Measurements from ENCODE around the gene MDM2.

The MDM2 gene

GRCh38 chr12:68785823-68786222 is 22.2 kb upstream of the MDM2 start:
- Histone ChIP-seq H3K4me1 (ENCODE audit: low read depth, poor library complexity, severe bottlenecking) (no peaks in the 10 kb centered on the region), H3K9ac (no peak overlapping the region), H3K27ac (no peak overlapping the region), H2AFZ (ENCODE audit: low read depth) (no peak overlapping the region), H3K36me3 (ENCODE audit: insufficient read depth) (no peaks in the 10 kb centered on the region), H3K4me3 (IDR thresholded peaks at IDR 0.05; ENCODE audit: insufficient read depth, low read depth, low read length) (no peak overlapping the region), H4K20me1 (ENCODE audit: insufficient read depth) (no peaks in the 10 kb centered on the region), H3K4me2 (no peak overlapping the region), H3K79me2 (ENCODE audit: insufficient read depth, low read depth) (no peaks in the 10 kb centered on the region), H3K27me3 (ENCODE audit: insufficient read depth, low read depth) (no peaks in the 10 kb centered on the region)
- no peak for TF ChIP-seq CTCF (conservative IDR thresholded peaks at IDR 0.05; ENCODE audit: low read depth, low read length)

- no peaks in the 10 kb centered on the region for H3K27me3 ChIP-seq (ENCODE audit: insufficient read depth, low read depth)
- no peak overlapping the region for H3K4me2 ChIP-seq
- H3K4me3 ChIP-seq (IDR thresholded peaks at IDR 0.05; ENCODE audit: insufficient read depth, low read depth, low read length): no peak overlapping the region
- no peaks in the 10 kb centered on the region for H3K4me1 ChIP-seq (ENCODE audit: low read depth, poor library complexity, severe bottlenecking)
- H3K36me3 ChIP-seq (ENCODE audit: insufficient read depth): no peaks in the 10 kb centered on the region
- H3K79me2 ChIP-seq (ENCODE audit: insufficient read depth, low read depth): no peaks in the 10 kb centered on the region
- H3K27ac ChIP-seq: no peak overlapping the region
- TF ChIP-seq CTCF (conservative IDR thresholded peaks at IDR 0.05; ENCODE audit: low read depth, low read length): no peak
- H3K9ac ChIP-seq: no peak overlapping the region
- H4K20me1 ChIP-seq (ENCODE audit: insufficient read depth): no peaks in the 10 kb centered on the region
- no peak overlapping the region for H2AFZ ChIP-seq (ENCODE audit: low read depth)
Observed at GRCh38 chr12:68786929-68787328, 21.0 kb upstream of the MDM2 start.

- no peak for TF ChIP-seq CTCF (conservative IDR thresholded peaks at IDR 0.05; ENCODE audit: low read depth, low read length)
- no peak overlapping the region for H3K4me3 ChIP-seq (IDR thresholded peaks at IDR 0.05; ENCODE audit: insufficient read depth, low read depth, low read length)
- H4K20me1 ChIP-seq (ENCODE audit: insufficient read depth): no peaks in the 10 kb centered on the region
- no peaks in the 10 kb centered on the region for H3K4me1 ChIP-seq (ENCODE audit: low read depth, poor library complexity, severe bottlenecking)
- H3K27ac ChIP-seq: no peak overlapping the region
- H3K27me3 ChIP-seq (ENCODE audit: insufficient read depth, low read depth): no peaks in the 10 kb centered on the region
- no peak overlapping the region for H3K9ac ChIP-seq
- no peaks in the 10 kb centered on the region for H3K36me3 ChIP-seq (ENCODE audit: insufficient read depth)
- no peak overlapping the region for H2AFZ ChIP-seq (ENCODE audit: low read depth)
- no peak overlapping the region for H3K4me2 ChIP-seq
- H3K79me2 ChIP-seq (ENCODE audit: insufficient read depth, low read depth): no peaks in the 10 kb centered on the region
Observed at GRCh38 chr12:68788554-68789143, 19.3 kb upstream of the MDM2 start.

GRCh38 chr12:68789144-68789878 is 18.7 kb upstream of the MDM2 start:
- no peak for TF ChIP-seq CTCF (conservative IDR thresholded peaks at IDR 0.05; ENCODE audit: low read depth, low read length)
- no peaks in the 10 kb centered on the region for H3K4me1 ChIP-seq (ENCODE audit: low read depth, poor library complexity, severe bottlenecking)
- H3K36me3 ChIP-seq (ENCODE audit: insufficient read depth): no peaks in the 10 kb centered on the region
- H3K27ac ChIP-seq: no peak overlapping the region
- no peak overlapping the region for H2AFZ ChIP-seq (ENCODE audit: low read depth)
- no peak overlapping the region for H3K9ac ChIP-seq
- H3K79me2 ChIP-seq (ENCODE audit: insufficient read depth, low read depth): no peaks in the 10 kb centered on the region
- H4K20me1 ChIP-seq (ENCODE audit: insufficient read depth): no peaks in the 10 kb centered on the region
- H3K4me3 ChIP-seq (IDR thresholded peaks at IDR 0.05; ENCODE audit: insufficient read depth, low read depth, low read length): no peak overlapping the region
- H3K4me2 ChIP-seq: no peak overlapping the region
- no peaks in the 10 kb centered on the region for H3K27me3 ChIP-seq (ENCODE audit: insufficient read depth, low read depth)
